C4-2B (cell line): ENCODE results near the gene RASA3.
"Not testable (repeated sequence)": the region's sequence is repeated elsewhere in the genome, so short reads cannot be mapped to it uniquely, and the experiment has no call there.

ENCODE experiments used
- H3K27ac ChIP-seq: fragments of 450-650 bp; 2 replicates; pipeline ENCODE4 v1.5.1; 2017
- CTCF ChIP-seq: fragments of 450-650 bp; conservative IDR thresholded peaks from 2 replicates; pipeline ENCODE4 v1.5.1; 2017; ENCODE audit warnings: mild to moderate bottlenecking
- ZFX ChIP-seq: fragments of 450-650 bp; IDR thresholded peaks from 2 replicates; pipeline ENCODE4 v1.6.1; 2017

RASA3 gene

GRCh38 chr13:114153485-114154080, 21.2 kb upstream of the RASA3 start:
- H3K27ac ChIP-seq: no peak overlapping the region

GRCh38 chr13:114152831-114153371, 20.5 kb upstream of the RASA3 start:
- no peak for TF ChIP-seq CTCF
- TF ChIP-seq ZFX: no peak
- H3K27ac ChIP-seq: no peak overlapping the region

More at GRCh38 chr13:114153485-114154080, 21.2 kb upstream of the RASA3 start:
- TF ChIP-seq ZFX: no peak
- no peak for TF ChIP-seq CTCF

GRCh38 chr13:114152285-114152645, 19.8 kb upstream of the RASA3 start:
- TF ChIP-seq ZFX: no peak
- TF ChIP-seq CTCF: no peak
- no peak overlapping the region for H3K27ac ChIP-seq

GRCh38 chr13:114151565-114152284, 19.3 kb upstream of the RASA3 start:
- TF ChIP-seq CTCF (peak; percentile 15), ZFX (no peak)
- no peak overlapping the region for H3K27ac ChIP-seq

- TF ChIP-seq CTCF: no peak
- no peak for TF ChIP-seq ZFX
- H3K27ac ChIP-seq: no peak overlapping the region
Measured at GRCh38 chr13:114151031-114151430, 18.6 kb upstream of the RASA3 start.

- no peak overlapping the region for H3K27ac ChIP-seq
- TF ChIP-seq ZFX (no peak), CTCF (no peak)
Measured at GRCh38 chr13:114149774-114150740, 17.6 kb upstream of the RASA3 start.

- H3K27ac ChIP-seq: not testable (repeated sequence)
Measured at GRCh38 chr13:114148886-114149285, 16.5 kb upstream of the RASA3 start.
